Hepatocyte (in vitro differentiated cells): ENCODE data around the gene TREML1. TPM values are rescaled to one million over a fixed set of nuclear protein-coding genes. Genes with fewer than 3 reads are reported as not detected.

Experiments
- DNase-seq: peaks from one replicate; pipeline ENCODE4 v3.0.0-alpha.2; 2016; ENCODE audit warnings: low spot score
- H2AFZ ChIP-seq: fragments of 200-600 bp; sonication (generic); 2 replicates; pipeline ENCODE4 v1.6.0; 2016; ENCODE audit warnings: antibody characterized with exemption, mild to moderate bottlenecking
- H3K27ac ChIP-seq: fragments of 200-600 bp; sonication (generic); 2 replicates; pipeline ENCODE4 v1.5.1; 2016; ENCODE audit warnings: mild to moderate bottlenecking
- H3K27me3 ChIP-seq: fragments of 200-600 bp; sonication (generic); 2 replicates; pipeline ENCODE4 v1.6.1; 2016
- H3K36me3 ChIP-seq: fragments of 200-600 bp; sonication (generic); replicated peaks from 2 replicates; pipeline ENCODE4 v1.5.1; 2016; ENCODE audit warnings: low read depth; ENCODE audit not compliant: insufficient read depth
- H3K4me1 ChIP-seq: fragments of 200-600 bp; sonication (generic); 2 replicates; pipeline ENCODE4 v1.5.1; 2016; ENCODE audit warnings: mild to moderate bottlenecking, moderate library complexity; ENCODE audit not compliant: insufficient read depth
- H3K4me2 ChIP-seq: fragments of 200-600 bp; sonication (generic); 2 replicates; pipeline ENCODE4 v1.6.0; 2016
- H3K4me3 ChIP-seq: fragments of 200-600 bp; sonication (generic); 2 replicates; pipeline ENCODE4 v1.5.1; 2016; ENCODE audit warnings: mild to moderate bottlenecking
- H3K79me2 ChIP-seq: fragments of 200-600 bp; sonication (generic); 2 replicates; pipeline ENCODE4 v1.6.0; 2017; ENCODE audit warnings: mild to moderate bottlenecking
- H3K9me2 ChIP-seq: fragments of 200-600 bp; sonication (generic); replicated peaks from 2 replicates; pipeline ENCODE4 v1.6.0; 2017; ENCODE audit warnings: mild to moderate bottlenecking; ENCODE audit not compliant: insufficient read depth
- H3K9me3 ChIP-seq: fragments of 200-600 bp; sonication (generic); 2 replicates; pipeline ENCODE4 v1.5.1; 2016; ENCODE audit warnings: low read depth, mild to moderate bottlenecking
- H4K20me1 ChIP-seq: fragments of 200-600 bp; sonication (generic); 2 replicates; pipeline ENCODE4 v1.6.0; 2016; ENCODE audit warnings: mild to moderate bottlenecking; ENCODE audit not compliant: insufficient read depth, poor library complexity, severe bottlenecking
- EZH2 ChIP-seq: fragments of 200-600 bp; sonication (generic); IDR thresholded peaks from 2 replicates; pipeline ENCODE4 v1.6.1; 2016; ENCODE audit warnings: antibody characterized with exemption, mild to moderate bottlenecking, borderline replicate concordance
- EZH2phosphoT487 ChIP-seq: fragments of 200-600 bp; sonication (generic); IDR thresholded peaks from one replicate; pipeline ENCODE4 v1.6.1; 2018; ENCODE audit warnings: antibody characterized with exemption, mild to moderate bottlenecking, low read depth, moderate library complexity; ENCODE audit not compliant: unreplicated experiment, severe bottlenecking
- WGBS: methylation state at CpG from one replicate; pipeline ENCODE4 v1.1.6; 2016; ENCODE audit warnings: low lambda C conversion rate; ENCODE audit errors: missing lambda C conversion rate; 5-methylcytosine and 5-hydroxymethylcytosine counted together
- polyA plus RNA-seq: library from polyadenylated mRNA; unstranded; fragments of >200 nt; fragmentation: Nextera tagmentation; extraction: Ambion mirVana; gene quantifications from 2 replicates; pipeline ENCODE4 v1.2.1, GENCODE V29; 2016
- total RNA-seq: library from RNA; depleted of rRNA; stranded (reverse); fragments of >200 nt; gene quantifications from 2 replicates; pipeline ENCODE4 v1.2.3, GENCODE V29; 2014
- TF ChIP-seq, protein P1 (sequence below): fragments of 200-600 bp; sonication (generic); IDR thresholded peaks from 2 replicates; pipeline ENCODE4 v1.5.1; 2016; ENCODE audit warnings: antibody characterized with exemption, mild to moderate bottlenecking; ENCODE audit not compliant: poor library complexity

Gene TREML1
- total and polyA plus RNA-seq, 2 experiments from 2014 or later: not detected

DNA sequence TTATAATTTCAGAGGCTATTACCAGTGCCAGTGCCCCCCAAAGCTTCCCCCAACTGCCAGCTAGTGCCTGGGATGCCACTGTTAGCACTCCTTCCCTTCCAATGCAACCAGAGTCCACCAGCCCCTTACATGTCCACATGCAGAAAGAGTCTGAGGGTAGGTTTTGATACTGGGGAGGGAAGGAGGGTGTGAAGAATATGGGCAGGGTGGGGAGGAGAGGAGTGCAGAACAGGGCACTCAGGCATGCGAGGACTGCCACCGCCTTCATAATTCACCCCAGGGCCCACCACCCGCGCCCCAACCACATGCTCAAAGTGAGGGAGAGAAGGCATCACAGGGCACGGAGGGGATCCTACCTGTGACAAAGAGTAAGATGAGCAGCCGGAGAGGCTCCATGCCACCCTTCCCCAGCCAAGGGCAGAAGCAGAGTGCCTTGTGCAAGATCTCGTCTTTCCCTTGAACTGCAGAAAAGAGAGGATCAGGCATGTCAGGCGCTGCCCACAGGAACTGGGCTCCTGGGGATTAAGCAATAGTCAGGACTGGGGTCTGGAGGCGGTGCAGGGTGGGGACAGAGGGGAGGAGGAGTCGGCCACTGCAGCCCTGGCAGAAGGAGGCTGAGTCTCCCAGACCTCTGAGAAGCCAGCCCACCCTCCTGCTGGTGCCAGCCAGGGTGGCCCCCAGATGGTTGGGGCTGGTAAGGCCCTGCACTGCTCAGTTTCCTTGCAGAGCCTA, 8.7 kb upstream of the TREML1 start, which contains the start of gene TREM2:
TSS of gene TREM2 (minus strand) at position 430 of the 732 bp plus-strand sequence. CDS start at position 396, 34 bp downstream.
- H2AFZ ChIP-seq: no peak within 1 kb of the TSS
- TF ChIP-seq EZH2phosphoT487: no peak
- TF ChIP-seq EZH2: no peak
- H3K9me3 ChIP-seq: no peaks in the 10 kb centered on the region
- H3K4me2 ChIP-seq: no peak within 1 kb of the TSS
- 90% methylated on average over 6 of the region's 10 CpGs for WGBS
- no peaks in the 10 kb centered on the region for H4K20me1 ChIP-seq
- no peaks in the 10 kb centered on the region for H3K9me2 ChIP-seq
- no peak within 1 kb of the TSS for H3K4me3 ChIP-seq
- H3K4me1 ChIP-seq: no peaks in the 10 kb centered on the region
- no peak for DNase-seq
- H3K79me2 ChIP-seq: no peaks in the 10 kb centered on the region
- H3K27me3 ChIP-seq: no peaks in the 10 kb centered on the region
- no peak within 1 kb of the TSS for H3K27ac ChIP-seq
- no peaks in the 10 kb centered on the region for H3K36me3 ChIP-seq

DNA sequence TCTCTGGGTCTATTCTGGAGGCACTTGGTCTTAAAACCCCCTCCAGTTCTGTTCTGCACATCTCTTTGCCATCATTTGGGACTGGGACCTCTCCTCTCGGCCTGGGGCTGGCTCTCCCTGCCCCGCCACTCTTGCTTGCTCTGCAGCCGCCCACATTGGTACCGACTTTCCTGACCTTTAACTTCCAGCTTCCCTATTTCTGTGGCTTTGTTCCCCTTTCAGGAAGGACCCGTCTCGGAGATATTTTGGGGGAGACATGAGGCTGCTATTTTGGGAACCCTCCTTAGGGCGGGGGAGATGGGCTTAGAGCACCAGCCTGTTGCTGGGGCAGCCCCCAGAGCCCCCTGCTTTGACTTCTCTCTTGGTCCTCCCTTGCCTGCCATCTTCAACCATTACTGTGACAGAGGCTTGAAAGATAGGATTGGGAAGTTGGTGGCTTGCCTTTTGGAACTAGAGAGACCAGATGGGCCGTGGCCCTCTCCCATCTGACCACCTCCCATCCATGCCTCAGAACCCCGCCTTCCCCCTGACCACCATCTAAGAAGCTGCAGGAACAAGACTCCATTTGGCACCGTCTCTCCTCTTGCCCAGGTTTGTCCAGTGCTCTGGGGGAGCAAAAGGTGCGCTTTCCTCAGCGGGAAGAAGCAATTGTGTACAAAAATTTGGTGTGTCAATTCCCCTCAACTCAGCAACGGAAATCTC, 7.9 kb upstream of the TREML1 start:
- TF ChIP-seq EZH2phosphoT487: no peak
- Histone ChIP-seq H4K20me1 (no peaks in the 10 kb centered on the region), H3K27ac (no peak overlapping the region), H3K36me3 (no peaks in the 10 kb centered on the region), H3K79me2 (no peaks in the 10 kb centered on the region), H3K4me3 (no peak overlapping the region), H3K27me3 (no peaks in the 10 kb centered on the region), H3K4me2 (no peak overlapping the region), H3K9me2 (no peaks in the 10 kb centered on the region), H2AFZ (no peak overlapping the region), H3K4me1 (no peaks in the 10 kb centered on the region), H3K9me3 (no peaks in the 10 kb centered on the region)
- WGBS: 91% methylated on average over 13 of the region's 13 CpGs
- no peak for DNase-seq

DNA sequence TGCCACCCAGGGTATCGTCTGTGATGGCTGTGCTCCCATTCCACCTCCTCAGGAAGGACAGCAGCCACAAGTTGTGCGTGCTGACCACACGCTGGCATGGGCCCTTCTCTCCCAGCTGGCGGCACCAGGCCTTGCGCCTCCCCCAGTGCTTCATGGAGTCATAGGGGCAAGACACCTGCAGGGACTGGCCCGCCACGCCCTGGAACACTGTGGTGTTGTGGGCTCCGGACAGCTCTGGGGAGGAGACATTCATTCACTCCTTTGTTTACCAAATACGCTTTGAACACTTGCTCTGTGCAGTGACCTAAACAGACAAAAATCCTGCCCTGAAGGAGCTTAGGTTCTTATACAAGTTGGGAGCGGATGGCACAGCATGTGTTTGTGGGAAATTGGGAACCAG, 7.2 kb upstream of the TREML1 start:
- Histone ChIP-seq H3K27me3 (no peaks in the 10 kb centered on the region), H3K4me1 (no peaks in the 10 kb centered on the region), H3K27ac (no peak overlapping the region), H3K79me2 (no peaks in the 10 kb centered on the region), H3K36me3 (no peaks in the 10 kb centered on the region), H2AFZ (no peak overlapping the region), H4K20me1 (no peaks in the 10 kb centered on the region), H3K9me2 (no peaks in the 10 kb centered on the region), H3K4me2 (no peak overlapping the region), H3K9me3 (no peaks in the 10 kb centered on the region), H3K4me3 (no peak overlapping the region)
- 92% methylated on average over 10 of the region's 10 CpGs for WGBS
- DNase-seq: no peak
- no peak for TF ChIP-seq EZH2

DNA sequence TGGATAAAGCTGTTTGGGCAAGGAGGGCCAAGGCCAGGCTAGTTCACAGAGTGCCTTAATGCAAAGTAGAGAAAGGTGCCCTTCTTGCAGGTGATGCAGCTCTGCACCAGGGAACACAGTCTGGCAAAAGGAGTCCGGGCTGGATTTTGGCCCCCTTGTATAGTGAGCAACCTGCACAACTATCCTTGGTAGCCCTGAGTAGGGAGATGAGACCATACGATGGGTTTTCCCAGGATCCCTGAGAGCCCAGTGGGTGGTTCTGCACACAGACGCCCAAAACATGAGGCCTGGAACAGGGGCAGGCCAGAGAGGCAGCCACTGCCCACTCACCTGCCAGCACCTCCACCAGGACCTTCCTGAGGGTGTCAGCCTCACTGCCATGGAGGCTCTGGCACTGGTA, 6.8 kb upstream of the TREML1 start:
- Histone ChIP-seq H3K4me1 (no peaks in the 10 kb centered on the region), H3K79me2 (no peaks in the 10 kb centered on the region), H4K20me1 (no peaks in the 10 kb centered on the region), H3K27me3 (no peaks in the 10 kb centered on the region), H3K36me3 (no peaks in the 10 kb centered on the region), H3K9me2 (no peaks in the 10 kb centered on the region), H3K4me3 (no peak overlapping the region), H3K4me2 (no peak overlapping the region), H3K27ac (no peak overlapping the region), H2AFZ (no peak overlapping the region), H3K9me3 (no peaks in the 10 kb centered on the region)
- TF ChIP-seq EZH2 (no peak), EZH2phosphoT487 (no peak)
- TF ChIP-seq, protein P1, sequence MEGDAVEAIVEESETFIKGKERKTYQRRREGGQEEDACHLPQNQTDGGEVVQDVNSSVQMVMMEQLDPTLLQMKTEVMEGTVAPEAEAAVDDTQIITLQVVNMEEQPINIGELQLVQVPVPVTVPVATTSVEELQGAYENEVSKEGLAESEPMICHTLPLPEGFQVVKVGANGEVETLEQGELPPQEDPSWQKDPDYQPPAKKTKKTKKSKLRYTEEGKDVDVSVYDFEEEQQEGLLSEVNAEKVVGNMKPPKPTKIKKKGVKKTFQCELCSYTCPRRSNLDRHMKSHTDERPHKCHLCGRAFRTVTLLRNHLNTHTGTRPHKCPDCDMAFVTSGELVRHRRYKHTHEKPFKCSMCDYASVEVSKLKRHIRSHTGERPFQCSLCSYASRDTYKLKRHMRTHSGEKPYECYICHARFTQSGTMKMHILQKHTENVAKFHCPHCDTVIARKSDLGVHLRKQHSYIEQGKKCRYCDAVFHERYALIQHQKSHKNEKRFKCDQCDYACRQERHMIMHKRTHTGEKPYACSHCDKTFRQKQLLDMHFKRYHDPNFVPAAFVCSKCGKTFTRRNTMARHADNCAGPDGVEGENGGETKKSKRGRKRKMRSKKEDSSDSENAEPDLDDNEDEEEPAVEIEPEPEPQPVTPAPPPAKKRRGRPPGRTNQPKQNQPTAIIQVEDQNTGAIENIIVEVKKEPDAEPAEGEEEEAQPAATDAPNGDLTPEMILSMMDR: no peak
- DNase-seq: no peak
- WGBS: 89% methylated on average over 3 of the region's 3 CpGs
